HG02943 (cell line): Measurements from ENCODE around the gene PCK2.
"Not testable (repeated sequence)": the region's sequence is repeated elsewhere in the genome, so short reads cannot be mapped to it uniquely, and the experiment has no call there.

Experiments used
- ATAC-seq: cut with Tn5 transposase; IDR thresholded peaks from one replicate; pipeline ENCODE4 v1.9.1; 2021; ENCODE audit warnings: mild to moderate bottlenecking, low read depth, moderate library complexity; ENCODE audit not compliant: unreplicated experiment

The PCK2 gene

GRCh38 chr14:24093901-24094840, at the start of gene PCK2:
Gene PCK2, plus strand, starts transcription at chr14:24094311. Its CDS starts 95 bp downstream, at chr14:24094406.
- peak; percentile 48 for ATAC-seq

DNA sequence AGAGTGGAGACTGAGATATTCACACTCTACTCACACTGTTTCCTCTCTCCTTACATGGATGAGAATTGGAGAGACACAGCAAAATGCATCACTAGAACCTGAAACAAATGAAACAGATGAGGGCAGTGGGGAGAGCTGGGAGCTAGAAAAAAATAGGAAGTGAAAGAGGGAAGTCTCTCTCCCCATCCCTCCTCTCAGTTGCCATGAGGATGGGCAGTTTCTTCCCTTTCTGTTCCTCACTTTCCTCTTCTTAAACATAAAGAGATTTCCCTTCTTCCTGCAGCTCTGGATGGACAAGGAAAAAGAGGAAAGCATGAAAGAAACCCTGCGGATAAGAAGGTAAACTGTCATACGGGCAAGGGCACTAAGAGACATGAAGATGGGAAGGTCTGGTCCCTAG, 45.1 kb upstream of the PCK2 start:
- ATAC-seq, result not testable (repeated sequence)

DNA sequence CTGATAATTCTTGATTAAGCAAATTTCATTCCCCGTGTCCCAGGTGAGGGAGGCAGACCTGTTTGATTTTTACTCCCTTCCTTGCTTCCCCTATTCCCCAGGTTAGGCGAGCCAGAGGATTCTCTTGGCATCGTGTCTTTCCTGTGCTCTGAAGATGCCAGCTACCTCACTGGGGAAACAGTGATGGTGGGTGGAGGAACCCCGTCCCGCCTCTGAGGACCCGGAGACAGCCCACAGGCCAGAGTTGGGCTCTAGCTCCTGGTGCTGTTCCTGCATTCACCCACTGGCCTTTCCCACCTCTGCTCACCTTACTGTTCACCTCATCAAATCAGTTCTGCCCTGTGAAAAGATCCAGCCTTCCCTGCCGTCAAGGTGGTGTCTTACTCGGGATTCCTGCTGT, 43.4 kb upstream of the PCK2 start:
- not testable (repeated sequence) for ATAC-seq

- ATAC-seq, result peak; percentile 14
Observed at GRCh38 chr14:24051176-24051788, 42.8 kb upstream of the PCK2 start.

DNA sequence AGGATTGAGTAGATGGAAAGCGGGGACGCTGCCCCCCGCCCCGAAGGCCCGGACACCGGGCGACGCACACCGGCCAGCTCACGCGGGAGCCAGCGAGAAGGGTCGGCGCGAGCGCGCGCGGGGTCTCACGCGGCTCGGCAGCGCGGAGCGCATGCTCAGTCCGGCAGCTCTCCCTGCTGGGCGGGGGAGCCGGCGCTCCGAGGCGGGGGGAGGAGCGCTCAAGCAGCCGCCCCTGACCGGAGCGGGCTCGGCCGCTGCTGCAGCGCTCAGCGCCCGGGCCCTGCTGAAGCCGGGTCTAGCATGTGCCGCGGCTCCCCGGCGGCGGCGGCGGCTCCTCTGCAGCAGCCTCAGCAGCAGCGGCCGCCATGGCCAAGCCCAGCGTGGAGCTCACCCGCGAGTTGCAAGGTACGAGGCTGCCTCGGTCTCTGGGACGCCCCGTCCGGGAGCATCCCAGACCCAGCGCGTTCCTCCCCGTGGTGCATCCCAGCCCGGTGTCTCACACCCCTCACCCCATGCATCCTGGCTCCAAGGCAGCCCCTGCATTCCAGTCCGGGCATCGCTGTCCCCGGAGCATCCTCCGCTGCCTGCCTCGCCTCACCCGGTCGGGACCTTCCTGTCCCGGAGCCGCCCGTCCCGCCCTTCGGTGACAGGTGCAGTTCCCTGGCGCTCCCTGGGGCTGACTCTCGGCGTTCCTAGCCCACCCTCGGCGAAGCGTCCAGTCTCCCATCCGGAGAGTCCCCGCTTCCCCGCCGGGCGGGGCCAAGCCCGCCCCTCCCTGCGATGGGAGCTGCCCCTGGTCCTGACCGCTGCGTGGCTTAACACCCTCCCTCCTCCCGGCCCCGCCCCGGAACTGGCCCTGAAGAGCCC, 42.1 kb upstream of the PCK2 start, which contains the start of gene CARMIL3:
Gene CARMIL3, plus strand, starts transcription at position 221 of the 867 bp plus-strand sequence. Its CDS starts 145 bp downstream, at position 366.
- peak; percentile 71 for ATAC-seq

GRCh38 chr14:24052656-24053547, 41.2 kb upstream of the PCK2 start:
- ATAC-seq, result no peak

- no peak for ATAC-seq
Observed at GRCh38 chr14:24053548-24054323, 40.4 kb upstream of the PCK2 start.

DNA sequence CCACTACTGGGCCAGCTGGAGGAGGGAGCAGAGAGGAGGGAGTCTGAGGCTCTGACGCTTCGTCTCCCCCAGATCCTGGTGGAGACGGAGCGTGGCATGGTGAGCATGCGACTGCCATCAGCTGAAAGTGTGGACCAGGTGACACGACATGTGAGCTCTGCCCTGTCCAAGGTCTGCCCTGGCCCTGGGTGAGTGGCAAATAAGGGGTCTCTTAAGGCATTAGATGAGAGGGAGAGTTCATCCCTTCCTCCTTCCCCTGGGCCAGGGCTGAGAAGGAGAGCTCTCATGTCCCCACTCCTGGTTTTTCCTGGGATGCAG, 39.8 kb upstream of the PCK2 start:
- ATAC-seq, result no peak

- no peak for ATAC-seq
Observed at GRCh38 chr14:24054646-24055045, 39.5 kb upstream of the PCK2 start.

DNA sequence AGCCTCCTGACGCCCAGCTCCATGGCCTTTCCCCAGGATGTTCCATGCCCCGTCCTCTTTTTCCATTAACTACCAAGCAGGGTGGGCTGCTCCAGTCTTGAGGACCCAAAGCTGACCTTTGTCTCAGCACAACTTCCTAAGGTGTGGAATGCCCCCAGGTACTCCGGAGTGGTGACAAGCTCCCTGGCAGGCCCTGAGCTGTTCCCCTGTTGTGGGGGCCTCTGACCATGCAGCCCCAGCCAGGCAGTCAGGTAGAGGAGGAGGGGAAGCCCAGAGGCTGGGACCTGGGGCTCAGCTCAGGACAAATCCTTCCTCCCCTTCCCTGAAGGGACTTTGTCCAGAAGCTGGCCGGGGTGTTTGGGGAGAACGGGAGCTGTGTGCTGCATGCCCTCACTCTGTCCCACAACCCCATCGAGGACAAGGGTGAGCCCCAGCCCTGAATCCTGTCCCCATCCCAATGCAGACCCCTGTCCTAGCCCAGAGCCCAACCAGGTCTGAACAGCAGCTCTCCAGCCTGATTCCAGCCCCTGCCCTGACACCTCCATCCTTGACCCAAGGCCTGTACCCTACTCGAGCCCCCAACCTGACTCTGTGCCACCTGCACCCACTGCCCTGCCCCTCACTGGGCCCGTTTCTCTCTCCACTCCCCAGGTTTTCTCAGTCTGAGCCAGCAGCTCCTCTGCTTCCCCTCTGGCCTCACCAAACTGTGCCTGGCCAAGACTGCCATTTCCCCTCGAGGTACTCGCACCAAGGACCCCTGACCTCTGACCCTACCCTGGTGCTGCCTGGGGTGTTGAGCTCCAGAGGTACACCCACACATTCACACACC, 37.9 kb upstream of the PCK2 start:
- ATAC-seq, result no peak

DNA sequence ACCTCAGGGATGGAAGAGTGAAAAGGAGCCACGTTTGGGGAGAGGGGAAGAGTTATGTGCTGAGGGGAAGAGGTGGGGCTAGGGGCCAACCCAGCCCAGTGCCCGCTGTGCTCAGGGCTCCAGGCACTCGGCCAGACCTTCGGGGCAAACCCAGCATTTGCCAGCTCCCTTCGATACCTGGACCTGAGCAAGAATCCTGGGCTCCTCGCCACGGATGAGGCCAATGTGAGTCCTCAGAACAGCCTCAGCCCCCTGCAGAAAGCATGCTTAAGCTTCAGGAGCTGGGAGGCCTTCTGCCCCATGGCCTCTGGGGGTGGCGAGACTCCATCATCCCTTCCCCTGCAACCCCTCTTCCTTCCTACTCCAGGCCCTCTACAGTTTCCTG, 37.3 kb upstream of the PCK2 start:
- no peak for ATAC-seq

- no peak for ATAC-seq
Observed at GRCh38 chr14:24057271-24057670, 36.8 kb upstream of the PCK2 start.

GRCh38 chr14:24057867-24058259, 36.2 kb upstream of the PCK2 start:
- ATAC-seq, result no peak

DNA sequence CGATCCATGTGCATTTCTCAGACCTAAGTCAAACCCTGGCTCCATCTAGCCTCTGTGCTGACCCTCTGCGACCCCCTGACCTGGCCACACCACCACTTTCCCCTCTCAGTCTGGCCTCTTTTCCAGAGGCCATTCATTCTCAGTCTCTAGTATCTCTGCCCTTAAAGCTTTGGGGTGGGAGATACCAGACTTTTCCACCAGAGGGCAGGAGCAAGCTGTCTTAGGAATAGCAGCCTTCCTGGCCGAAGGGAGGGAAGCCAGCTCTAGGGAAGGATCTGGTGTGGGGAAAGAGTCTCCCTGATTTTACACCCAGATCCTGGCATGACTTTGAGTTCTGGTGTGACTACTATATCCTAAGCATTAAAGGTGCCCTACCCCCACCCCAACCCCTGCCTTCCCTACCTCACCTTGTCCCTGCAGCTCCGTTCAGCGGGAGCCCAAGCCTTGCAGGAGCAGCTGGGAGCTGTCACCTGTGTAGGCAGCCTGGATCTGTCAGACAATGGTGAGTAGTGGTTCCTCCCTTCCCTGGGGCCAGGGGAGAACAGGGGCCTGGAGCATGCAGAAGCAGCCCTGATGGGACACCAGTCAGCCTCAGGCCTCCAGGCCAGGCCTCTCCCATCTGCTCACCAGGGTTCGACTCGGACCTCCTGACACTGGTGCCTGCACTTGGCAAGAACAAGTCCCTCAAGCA, 35.7 kb upstream of the PCK2 start:
- no peak for ATAC-seq

- ATAC-seq, result no peak
Observed at GRCh38 chr14:24058951-24059475, 35.1 kb upstream of the PCK2 start.

- no peak for ATAC-seq
Observed at GRCh38 chr14:24059841-24060388, 34.2 kb upstream of the PCK2 start.

GRCh38 chr14:24060443-24060842, 33.7 kb upstream of the PCK2 start:
- ATAC-seq, result no peak
